IMR-90 (cell line): ENCODE data around the gene TPM2. TPM values are rescaled to one million over a fixed set of nuclear protein-coding genes. Genes with fewer than 3 reads are reported as not detected.
A peak's percentile ranks its signal among the peaks of the same experiment; 100 is the strongest.

ENCODE experiments used
- ATAC-seq: fragments of 200-7000 bp; cut with Tn5 transposase; 2 replicates; pipeline ENCODE4 v1.9.1; 2020; ENCODE audit warnings: low read depth, mild to moderate bottlenecking, moderate library complexity
- BruUV-seq: library from RNA; stranded (reverse); fragments of 400-500 nt; replicated peaks from 2 replicates; lab custom pipeline; 2021; lab: Mats Ljungman, UMichigan
- CTCF ChIA-PET: fragments of 300-600 bp; formaldehyde crosslinking; extraction: SDS; loops from one replicate; lab custom pipeline; 2021; ENCODE audit warnings: antibody characterized with exemption; lab: Yijun Ruan, JAX
- POLR2A ChIA-PET: fragments of 300-600 bp; sonication (Branson Sonifier 250); formaldehyde crosslinking; loops from one replicate; lab custom pipeline; 2022; ENCODE audit warnings: antibody characterized with exemption; ENCODE audit not compliant: unreplicated experiment; lab: Charles Lee
- DNase-seq: peaks from one replicate; pipeline ENCODE4 v3.0.0; 2013
- H2AFZ ChIP-seq: replicated peaks from 2 replicates; pipeline ENCODE3; 2013; ENCODE audit warnings: low read length, mild to moderate bottlenecking; ENCODE audit not compliant: poor library complexity
- H2AK5ac ChIP-seq: 2 replicates; pipeline ENCODE4 v1.6.1; 2013; ENCODE audit warnings: low read depth, low read length, inconsistent platforms
- H2AK9ac ChIP-seq: replicated peaks from 2 replicates; pipeline ENCODE3; 2013; ENCODE audit warnings: mild to moderate bottlenecking, low read depth, low read length, moderate library complexity; ENCODE audit not compliant: poor library complexity
- H2BK120ac ChIP-seq: 2 replicates; pipeline ENCODE4 v1.6.1; 2013; ENCODE audit warnings: low read depth, low read length, inconsistent platforms
- H2BK15ac ChIP-seq: 3 replicates; pipeline ENCODE4 v1.6.1; 2013; ENCODE audit warnings: low read depth, low read length, inconsistent platforms
- H2BK20ac ChIP-seq: 2 replicates; pipeline ENCODE4 v1.6.1; 2013; ENCODE audit warnings: low read depth, mild to moderate bottlenecking, inconsistent platforms, low read length, moderate library complexity
- H2BK5ac ChIP-seq: 2 replicates; pipeline ENCODE4 v1.6.1; 2013; ENCODE audit warnings: mild to moderate bottlenecking, low read depth, low read length, inconsistent platforms; ENCODE audit not compliant: poor library complexity, severe bottlenecking
- H3K14ac ChIP-seq: replicated peaks from 2 replicates; pipeline ENCODE4 v1.6.1; 2013; ENCODE audit warnings: low read depth, low read length, inconsistent platforms
- H3K18ac ChIP-seq: 2 replicates; pipeline ENCODE4 v1.6.1; 2013; ENCODE audit warnings: low read depth, low read length, control low read depth
- H3K23ac ChIP-seq: 2 replicates; pipeline ENCODE4 v1.6.1; 2013; ENCODE audit warnings: low read depth, low read length, inconsistent platforms
- H3K27ac ChIP-seq: 2 replicates; pipeline ENCODE4 v1.5.1; 2013; ENCODE audit warnings: mild to moderate bottlenecking, control low read depth, low read length; ENCODE audit not compliant: insufficient read depth
- H3K27me3 ChIP-seq: 2 replicates; pipeline ENCODE4 v1.6.1; 2013; ENCODE audit warnings: low read length; ENCODE audit not compliant: control insufficient read depth, insufficient read depth
- H3K36me3 ChIP-seq: 2 replicates; pipeline ENCODE4 v1.6.1; 2013; ENCODE audit warnings: low read length, mixed read lengths; ENCODE audit not compliant: control insufficient read depth, insufficient read depth
- H3K4ac ChIP-seq: 2 replicates; pipeline ENCODE4 v1.6.1; 2013; ENCODE audit warnings: low read depth, low read length, inconsistent platforms
- H3K4me1 ChIP-seq: 2 replicates; pipeline ENCODE4 v1.6.1; 2013; ENCODE audit warnings: low read length, mixed read lengths; ENCODE audit not compliant: control insufficient read depth, insufficient read depth
- H3K4me2 ChIP-seq: 2 replicates; pipeline ENCODE4 v1.6.1; 2013; ENCODE audit warnings: low read depth, mild to moderate bottlenecking, control low read depth, low read length, moderate library complexity
- H3K4me3 ChIP-seq: 2 replicates; pipeline ENCODE4 v1.5.1; 2013; ENCODE audit warnings: low read depth, mild to moderate bottlenecking, control low read depth, low read length, moderate library complexity; ENCODE audit not compliant: insufficient read depth
- H3K56ac ChIP-seq: 2 replicates; pipeline ENCODE4 v1.6.1; 2013; ENCODE audit warnings: low read length, inconsistent platforms; ENCODE audit not compliant: insufficient read depth; ENCODE audit errors: extremely low read depth
- H3K79me1 ChIP-seq, 2 experiments: 2 replicates each; pipeline ENCODE4 v1.6.1; 2013; ENCODE audit warnings: low read length in 2 of 2, inconsistent platforms in 1 of 2, low read depth in 1 of 2
- H3K9ac ChIP-seq: 2 replicates; pipeline ENCODE4 v1.6.1; 2013; ENCODE audit warnings: low read depth, low read length, control low read depth
- H3K9me1 ChIP-seq: 2 replicates; pipeline ENCODE4 v1.6.1; 2013; ENCODE audit warnings: low read length, inconsistent platforms; ENCODE audit not compliant: insufficient read depth
- H3K9me3 ChIP-seq: 2 replicates; pipeline ENCODE4 v1.6.1; 2013; ENCODE audit warnings: low read length; ENCODE audit not compliant: control insufficient read depth, insufficient read depth
- H4K20me1 ChIP-seq: 2 replicates; pipeline ENCODE4 v1.6.1; 2013; ENCODE audit warnings: low read length, inconsistent platforms; ENCODE audit not compliant: insufficient read depth
- H4K5ac ChIP-seq: 2 replicates; pipeline ENCODE4 v1.6.1; 2013; ENCODE audit warnings: mild to moderate bottlenecking, low read depth, low read length, control low read depth
- H4K8ac ChIP-seq, 2 experiments: 2 replicates each; pipeline ENCODE4 v1.6.1; 2013; ENCODE audit warnings: low read depth in 2 of 2, low read length in 2 of 2, control low read depth in 1 of 2, inconsistent platforms in 1 of 2
- H4K91ac ChIP-seq: 2 replicates; pipeline ENCODE4 v1.6.1; 2013; ENCODE audit warnings: low read depth, low read length, inconsistent platforms; ENCODE audit not compliant: insufficient read depth
- BHLHE40 ChIP-seq: fragments of 150-350 bp; IDR thresholded peaks from 2 replicates; pipeline ENCODE4 v1.6.1; 2016; ENCODE audit warnings: mild to moderate bottlenecking, low read depth, low read length
- CHD1 ChIP-seq: IDR thresholded peaks from 2 replicates; pipeline ENCODE4 v1.6.1; 2012; ENCODE audit warnings: low read depth, low read length, improper control_type of control experiment
- FOS ChIP-seq: fragments of 150-350 bp; IDR thresholded peaks from 2 replicates; pipeline ENCODE4 v1.6.1; 2016; ENCODE audit warnings: low read depth, low read length
- MAZ ChIP-seq: IDR thresholded peaks from 2 replicates; pipeline ENCODE4 v1.6.1; 2012; ENCODE audit warnings: low read depth, mild to moderate bottlenecking, low read length, improper control_type of control experiment, moderate library complexity, borderline replicate concordance
- MXI1 ChIP-seq: IDR thresholded peaks from 2 replicates; pipeline ENCODE4 v1.6.1; 2012; ENCODE audit warnings: low read depth, mild to moderate bottlenecking, low read length, moderate library complexity, borderline replicate concordance
- POLR2A ChIP-seq: IDR thresholded peaks from 2 replicates; pipeline ENCODE4 v1.6.1; 2012; ENCODE audit warnings: mild to moderate bottlenecking, low read depth, low read length
- RAD21 ChIP-seq: IDR thresholded peaks from 2 replicates; pipeline ENCODE4 v1.6.1; 2012; ENCODE audit warnings: low read length, improper control_type of control experiment
- RCOR1 ChIP-seq: IDR thresholded peaks from 2 replicates; pipeline ENCODE4 v1.6.1; 2012; ENCODE audit warnings: mild to moderate bottlenecking, low read length, improper control_type of control experiment; ENCODE audit not compliant: insufficient replicate concordance
- WGBS, 2 experiments: methylation state at CpG; one replicate each; pipeline versions ENCODE4 v1.1.5 to v1.1.7; 2013; ENCODE audit warnings: missing lambda C conversion rate in 2 of 2; ENCODE audit not compliant: insufficient read length in 1 of 2; ENCODE audit errors: extremely low coverage in 2 of 2; 5-methylcytosine and 5-hydroxymethylcytosine counted together
- dilution Hi-C: fragments of 300-500 bp; cut with HindIII; formaldehyde crosslinking; loops from one replicate; pipeline ENCODE4 v1.14.3; 2018; ENCODE audit warnings: low sequenced_read_pairs; ENCODE audit not compliant: unreplicated experiment
- in situ Hi-C: fragments of 300-500 bp; cut with MboI; formaldehyde crosslinking; loops from 3 replicates; pipeline ENCODE4 v1.14.3; 2019; ENCODE audit warnings: low sequenced_read_pairs, inconsistent platforms, mixed read lengths
- intact Hi-C: fragments of 100-400 bp; cut with micrococcal nuclease; formaldehyde crosslinking; loops from 2 replicates; pipeline ENCODE4 v1.10.0; 2022
- polyA plus RNA-seq, 3 experiments: library from polyadenylated mRNA; depleted of rRNA; stranded (reverse); fragments of >200 nt; gene quantifications; 2 replicates each; pipeline ENCODE4 v1.2.3, GENCODE V29; 2012; ENCODE audit warnings: low replicate concordance in 1 of 3
- total RNA-seq: library from RNA; depleted of rRNA; stranded (reverse); fragments of >200 nt; gene quantifications from 2 replicates; pipeline ENCODE4 v1.2.3, GENCODE V29; 2012

The TPM2 gene
- total and polyA plus RNA-seq, 2 of the 4 experiments (the other 2 are of a cell fraction): 960 to 2,500 TPM

DNA sequence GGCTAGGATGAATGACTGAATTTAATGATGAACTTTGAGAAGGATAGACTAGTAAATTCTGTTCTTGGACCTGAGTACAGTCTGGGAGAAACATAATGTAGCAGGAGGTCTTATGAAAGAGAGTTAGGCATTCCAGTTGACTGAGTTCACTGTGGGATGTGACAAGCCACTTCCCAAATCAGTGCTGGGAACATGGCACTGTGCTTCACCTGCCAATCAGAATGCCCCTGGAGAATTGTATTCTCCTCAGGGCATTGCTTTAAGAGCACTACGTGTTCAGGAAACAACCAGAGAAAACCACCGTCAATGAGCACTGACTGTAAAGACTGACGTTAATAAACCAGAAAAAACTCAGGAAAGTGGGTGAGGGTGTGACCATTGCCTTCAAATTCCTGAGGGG lies 30.4 kb downstream of the TPM2 start:
- Histone ChIP-seq H3K23ac (peak overlapping the region; percentile 78; the same call in 1 of the 2 replicates), H3K9ac (peak overlapping the region; percentile 85; the same call in 1 of the 2 replicates), H3K79me1 (peaks cover 22 to 53% of the 10 kb centered on the region in 2 experiments; a peak in 3 of 4 replicates), H3K27me3 (no peaks in the 10 kb centered on the region), H4K20me1 (peaks cover 3% of the 10 kb centered on the region; the same call in 1 of the 2 replicates), H3K4me3 (peak overlapping the region; percentile 78; the same call in 1 of the 2 replicates), H4K91ac (no peak overlapping the region; the same call in 1 of the 2 replicates), H2BK5ac (peak overlapping the region; percentile 87), H3K56ac (0 out of 2 replicates have a peak overlapping the region, but pooled peaks have one; percentile 80), H3K18ac (no peak overlapping the region), H2AK9ac (no peak overlapping the region), H2AK5ac (peak overlapping the region; percentile 20; the same call in 1 of the 2 replicates), H2AFZ (no peak overlapping the region), H3K27ac (no peak overlapping the region), H3K9me3 (no peaks in the 10 kb centered on the region), H2BK120ac (no peak overlapping the region), H3K4ac (peak overlapping the region; percentile 92; the same call in 1 of the 2 replicates), H3K4me2 (peak overlapping the region; percentile 70), H3K36me3 (peaks cover 11% of the 10 kb centered on the region), H2BK20ac (peak overlapping the region; percentile 18; the same call in 1 of the 2 replicates), H4K8ac (no peak overlapping the region), H3K14ac (peak overlapping the region; percentile 94; the same call in 1 of the 2 replicates), H2BK15ac (peak overlapping the region; percentile 5; the same call in 1 of the 3 replicates), H3K4me1 (peaks cover 10% of the 10 kb centered on the region), H4K5ac (no peak overlapping the region), H3K9me1 (peaks cover 6% of the 10 kb centered on the region)
- dilution Hi-C loops: no loop called here
- intact Hi-C loops: loop anchor here (5.0 to 10.0 kb wide), 4 partner anchors 33 to 175 kb away; partner anchors contain the start of genes HINT2 and SPAG8
- in situ Hi-C loops: loop anchor here (10.0 kb wide), 1 partner anchor 155 kb away; no protein-coding TSS in a partner anchor
- TF ChIP-seq FOS (no peak), RAD21 (no peak), CHD1 (no peak), MAZ (no peak), RCOR1 (no peak), BHLHE40 (no peak), POLR2A (no peak), MXI1 (no peak)
- WGBS, 2 experiments: 79% methylated on average over 3 of the region's 3 CpGs; no CpG with 5 or more reads in 1 of the 2 experiments
- DNase-seq (peak; percentile 49), ATAC-seq (no peak)
- ChIA-PET POLR2A (no interaction called here), CTCF (interaction anchor here (0.8 to 3.1 kb wide), 5 partner anchors 11 to 131 kb away, joined by 3 to 19 read pairs (median 3); no protein-coding TSS in a partner anchor)
- BruUV-seq: no TSS peak
